ENCODE data around the gene MEST.

Gene MEST

GRCh38 chr7:130493275-130493873, 1.5 kb downstream of the MEST start:
- Histone ChIP-seq H2AFZ (ENCODE audit: low read length) (no peak overlapping the region), H3K27me3 (ENCODE audit: control insufficient read depth in 3 of 3, insufficient read depth in 3 of 3, low read depth in 1 of 3, low read length in 3 of 3) (no peaks in the 10 kb centered on the region), H3K14ac (ENCODE audit: low read length) (no peak overlapping the region), H3K9ac (ENCODE audit: low read depth, low read length, poor library complexity) (no peak overlapping the region), H2BK5ac (ENCODE audit: low read length) (no peak overlapping the region), H3K9me3 (replicated peaks in 1 of 2; ENCODE audit: control insufficient read depth in 2 of 2, insufficient read depth in 1 of 2, low read depth in 1 of 2, low read length in 2 of 2) (peaks cover 9 to 10% of the 10 kb centered on the region in 2 donors), H2BK15ac (ENCODE audit: low read length) (no peak overlapping the region), H3K4ac (ENCODE audit: low read length) (no peak overlapping the region), H3K4me3 (ENCODE audit: low read length in 2 of 2) (peak overlapping the region; percentile 74 to 97), H4K91ac (ENCODE audit: low read depth, low read length, poor library complexity) (no peak overlapping the region), H3K79me1 (ENCODE audit: low read depth, low read length) (peaks cover 5% of the 10 kb centered on the region), H3K27ac (replicated peaks; ENCODE audit: low read length) (no peak overlapping the region), H3K18ac (ENCODE audit: low read length) (no peak overlapping the region), H2AK5ac (ENCODE audit: low read depth, low read length) (no peak overlapping the region), H3K4me1 (ENCODE audit: control insufficient read depth in 2 of 2, insufficient read depth in 1 of 2, low read depth in 1 of 2, low read length in 2 of 2) (peaks cover 3% of the 10 kb centered on the region in 2 donors), H4K8ac (ENCODE audit: low read depth, low read length) (no peak overlapping the region), H3K23ac (ENCODE audit: low read depth, low read length, poor library complexity) (no peak overlapping the region), H3K4me2 (ENCODE audit: insufficient read depth, low read length, poor library complexity, severe bottlenecking) (peak overlapping the region; percentile 36), H2BK120ac (ENCODE audit: low read depth, low read length) (no peak overlapping the region), H2BK12ac (ENCODE audit: low read length) (no peak overlapping the region), H3K36me3 (replicated peaks in 1 of 2; ENCODE audit: control insufficient read depth in 2 of 2, insufficient read depth in 2 of 2, low read length in 2 of 2) (peaks cover 13 to 38% of the 10 kb centered on the region in 2 donors)
- no CpG with 5 or more reads among the region's 13 CpGs for WGBS, 2 donors (ENCODE audit: extremely low coverage in 2 of 2, insufficient read length in 2 of 2, insufficient replicate concordance in 1 of 2)
- no peak for DNase-seq (ENCODE audit: low spot score)

DNA sequence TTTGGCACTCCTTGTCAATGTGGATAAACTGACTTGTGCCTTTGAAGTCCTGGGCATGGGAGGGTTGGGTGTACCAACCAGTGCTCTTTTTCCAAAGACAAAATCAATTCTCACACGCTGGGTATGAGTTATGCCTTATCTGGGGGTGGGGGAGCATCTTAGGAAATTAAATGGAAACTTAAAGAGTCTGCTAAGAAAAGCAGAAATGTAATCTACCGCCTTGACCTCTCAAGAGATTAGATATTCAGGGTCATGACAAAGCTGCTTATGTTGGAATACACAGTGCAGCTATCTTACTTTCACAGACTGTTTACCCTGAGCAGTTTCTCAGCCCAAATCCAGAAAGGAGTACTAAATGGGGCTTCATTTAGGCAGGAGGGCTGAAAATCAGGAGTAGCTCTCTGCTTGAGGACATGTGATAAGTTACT, 2.6 kb downstream of the MEST start:
- Histone ChIP-seq H3K14ac (ENCODE audit: low read length) (no peak overlapping the region), H3K4ac (ENCODE audit: low read length) (no peak overlapping the region), H3K9me3 (replicated peaks in 1 of 2; ENCODE audit: control insufficient read depth in 2 of 2, insufficient read depth in 1 of 2, low read depth in 1 of 2, low read length in 2 of 2) (peaks cover 9 to 10% of the 10 kb centered on the region in 2 donors), H3K79me1 (ENCODE audit: low read depth, low read length) (peaks cover 5% of the 10 kb centered on the region), H2BK15ac (ENCODE audit: low read length) (no peak overlapping the region), H4K8ac (ENCODE audit: low read depth, low read length) (no peak overlapping the region), H3K27me3 (ENCODE audit: control insufficient read depth in 3 of 3, insufficient read depth in 3 of 3, low read depth in 1 of 3, low read length in 3 of 3) (no peaks in the 10 kb centered on the region), H3K27ac (replicated peaks; ENCODE audit: low read length) (no peak overlapping the region), H3K4me2 (ENCODE audit: insufficient read depth, low read length, poor library complexity, severe bottlenecking) (peak overlapping the region; percentile 43), H2AK5ac (ENCODE audit: low read depth, low read length) (no peak overlapping the region), H2BK12ac (ENCODE audit: low read length) (no peak overlapping the region), H4K91ac (ENCODE audit: low read depth, low read length, poor library complexity) (no peak overlapping the region), H3K36me3 (replicated peaks in 1 of 2; ENCODE audit: control insufficient read depth in 2 of 2, insufficient read depth in 2 of 2, low read length in 2 of 2) (peaks cover 16 to 49% of the 10 kb centered on the region in 2 donors), H3K18ac (ENCODE audit: low read length) (no peak overlapping the region), H3K4me1 (ENCODE audit: control insufficient read depth in 2 of 2, insufficient read depth in 1 of 2, low read depth in 1 of 2, low read length in 2 of 2) (peaks cover 1 to 3% of the 10 kb centered on the region in 2 donors), H3K23ac (ENCODE audit: low read depth, low read length, poor library complexity) (no peak overlapping the region), H3K9ac (ENCODE audit: low read depth, low read length, poor library complexity) (no peak overlapping the region), H3K4me3 (ENCODE audit: low read length in 2 of 2) (peak overlapping the region; percentile 64 to 74), H2AFZ (ENCODE audit: low read length) (no peak overlapping the region), H2BK5ac (ENCODE audit: low read length) (no peak overlapping the region), H2BK120ac (ENCODE audit: low read depth, low read length) (no peak overlapping the region)
- no CpG with 5 or more reads among the region's 2 CpGs for WGBS, 2 donors (ENCODE audit: extremely low coverage in 2 of 2, insufficient read length in 2 of 2, insufficient replicate concordance in 1 of 2)
- DNase-seq (ENCODE audit: low spot score): no peak

GRCh38 chr7:130500463-130500862, 8.6 kb downstream of the MEST start:
- H2BK5ac ChIP-seq (ENCODE audit: low read length): no peak overlapping the region
- H4K91ac ChIP-seq (ENCODE audit: low read depth, low read length, poor library complexity): no peak overlapping the region
- no peaks in the 10 kb centered on the region for H3K27me3 ChIP-seq (ENCODE audit: control insufficient read depth in 3 of 3, insufficient read depth in 3 of 3, low read depth in 1 of 3, low read length in 3 of 3)
- H2BK15ac ChIP-seq (ENCODE audit: low read length): no peak overlapping the region
- no peaks in the 10 kb centered on the region for H3K4me1 ChIP-seq (ENCODE audit: control insufficient read depth in 2 of 2, insufficient read depth in 1 of 2, low read depth in 1 of 2, low read length in 2 of 2)
- H3K9me3 ChIP-seq (replicated peaks in 1 of 2; ENCODE audit: control insufficient read depth in 2 of 2, insufficient read depth in 1 of 2, low read depth in 1 of 2, low read length in 2 of 2): no peaks in the 10 kb centered on the region
- no peak overlapping the region for H2AFZ ChIP-seq (ENCODE audit: low read length)
- no peak overlapping the region for H3K14ac ChIP-seq (ENCODE audit: low read length)
- no peak overlapping the region for H3K27ac ChIP-seq (replicated peaks; ENCODE audit: low read length)
- WGBS, 2 donors (ENCODE audit: extremely low coverage in 2 of 2, insufficient read length in 2 of 2, insufficient replicate concordance in 1 of 2): no CpG with 5 or more reads among the region's 8 CpGs
- H3K18ac ChIP-seq (ENCODE audit: low read length): no peak overlapping the region
- no peak overlapping the region for H2BK12ac ChIP-seq (ENCODE audit: low read length)
- no peak overlapping the region for H3K4ac ChIP-seq (ENCODE audit: low read length)
- peaks cover 38 to 98% of the 10 kb centered on the region in 2 donors for H3K36me3 ChIP-seq (replicated peaks in 1 of 2; ENCODE audit: control insufficient read depth in 2 of 2, insufficient read depth in 2 of 2, low read length in 2 of 2)
- H3K9ac ChIP-seq (ENCODE audit: low read depth, low read length, poor library complexity): no peak overlapping the region
- no peak overlapping the region for H4K8ac ChIP-seq (ENCODE audit: low read depth, low read length)
- H3K79me1 ChIP-seq (ENCODE audit: low read depth, low read length): no peaks in the 10 kb centered on the region
- no peak overlapping the region for H3K23ac ChIP-seq (ENCODE audit: low read depth, low read length, poor library complexity)
- H3K4me2 ChIP-seq (ENCODE audit: insufficient read depth, low read length, poor library complexity, severe bottlenecking): no peak overlapping the region
- no peak overlapping the region for H2AK5ac ChIP-seq (ENCODE audit: low read depth, low read length)
- no peak overlapping the region for H3K4me3 ChIP-seq (ENCODE audit: low read length in 2 of 2)
- H2BK120ac ChIP-seq (ENCODE audit: low read depth, low read length): no peak overlapping the region
- no peak for DNase-seq (ENCODE audit: low spot score)

GRCh38 chr7:130500910-130501309, 9.0 kb downstream of the MEST start:
- H3K4me2 ChIP-seq (ENCODE audit: insufficient read depth, low read length, poor library complexity, severe bottlenecking): no peak overlapping the region
- H3K18ac ChIP-seq (ENCODE audit: low read length): no peak overlapping the region
- no peak overlapping the region for H3K4me3 ChIP-seq (ENCODE audit: low read length in 2 of 2)
- H3K4ac ChIP-seq (ENCODE audit: low read length): no peak overlapping the region
- no peaks in the 10 kb centered on the region for H3K79me1 ChIP-seq (ENCODE audit: low read depth, low read length)
- no CpG with 5 or more reads among the region's 2 CpGs for WGBS, 2 donors (ENCODE audit: extremely low coverage in 2 of 2, insufficient read length in 2 of 2, insufficient replicate concordance in 1 of 2)
- H3K36me3 ChIP-seq (replicated peaks in 1 of 2; ENCODE audit: control insufficient read depth in 2 of 2, insufficient read depth in 2 of 2, low read length in 2 of 2): peaks cover 41 to 98% of the 10 kb centered on the region in 2 donors
- no peak for DNase-seq (ENCODE audit: low spot score)
- no peak overlapping the region for H2AFZ ChIP-seq (ENCODE audit: low read length)
- H3K27ac ChIP-seq (replicated peaks; ENCODE audit: low read length): no peak overlapping the region
- no peak overlapping the region for H2BK15ac ChIP-seq (ENCODE audit: low read length)
- H2BK5ac ChIP-seq (ENCODE audit: low read length): no peak overlapping the region
- H3K9ac ChIP-seq (ENCODE audit: low read depth, low read length, poor library complexity): no peak overlapping the region
- no peak overlapping the region for H4K91ac ChIP-seq (ENCODE audit: low read depth, low read length, poor library complexity)
- no peak overlapping the region for H3K23ac ChIP-seq (ENCODE audit: low read depth, low read length, poor library complexity)
- H3K27me3 ChIP-seq (ENCODE audit: control insufficient read depth in 3 of 3, insufficient read depth in 3 of 3, low read depth in 1 of 3, low read length in 3 of 3): no peaks in the 10 kb centered on the region
- H2BK120ac ChIP-seq (ENCODE audit: low read depth, low read length): no peak overlapping the region
- H2BK12ac ChIP-seq (ENCODE audit: low read length): no peak overlapping the region
- no peak overlapping the region for H3K14ac ChIP-seq (ENCODE audit: low read length)
- no peaks in the 10 kb centered on the region for H3K9me3 ChIP-seq (replicated peaks in 1 of 2; ENCODE audit: control insufficient read depth in 2 of 2, insufficient read depth in 1 of 2, low read depth in 1 of 2, low read length in 2 of 2)
- no peaks in the 10 kb centered on the region for H3K4me1 ChIP-seq (ENCODE audit: control insufficient read depth in 2 of 2, insufficient read depth in 1 of 2, low read depth in 1 of 2, low read length in 2 of 2)
- no peak overlapping the region for H4K8ac ChIP-seq (ENCODE audit: low read depth, low read length)
- H2AK5ac ChIP-seq (ENCODE audit: low read depth, low read length): no peak overlapping the region

Data from neuronal stem cell (in vitro differentiated cells).